CD4-positive, alpha-beta T cell treated with Interleukin-17A for 1 hour (primary cell): ENCODE data around the gene OR51V1.
"Not testable (repeated sequence)": the region's sequence is repeated elsewhere in the genome, so short reads cannot be mapped to it uniquely, and the experiment has no call there.

Source experiments
- DNase-seq: peaks from one replicate; pipeline ENCODE4 v3.0.0-alpha.2; 2020

The OR51V1 gene

GRCh38 chr11:5229796-5230195 is 29.3 kb upstream of the OR51V1 start:
- no peak for DNase-seq

DNA sequence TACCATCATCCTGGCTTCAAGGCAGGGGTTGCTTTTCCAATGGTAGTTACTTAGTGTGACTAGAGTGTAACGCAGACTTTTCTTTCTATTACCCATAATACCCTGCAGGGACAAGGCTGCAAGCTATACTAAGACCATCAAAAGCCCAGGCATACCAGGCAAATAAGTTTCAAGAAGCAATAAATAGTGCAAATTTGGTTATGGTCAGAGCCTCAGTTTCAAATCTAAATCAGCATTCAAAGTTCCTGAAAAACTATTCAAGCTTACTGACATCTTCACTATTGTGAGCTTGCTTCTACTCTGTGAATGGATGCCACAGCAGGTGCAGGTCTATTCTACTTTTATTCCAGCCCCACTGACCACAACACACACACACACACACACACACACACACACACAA is 28.9 kb upstream of the OR51V1 start:
- DNase-seq = no peak

- DNase-seq = no peak
These were observed 27.6 kb upstream of the OR51V1 start for GRCh38 chr11:5228124-5228523.

DNA sequence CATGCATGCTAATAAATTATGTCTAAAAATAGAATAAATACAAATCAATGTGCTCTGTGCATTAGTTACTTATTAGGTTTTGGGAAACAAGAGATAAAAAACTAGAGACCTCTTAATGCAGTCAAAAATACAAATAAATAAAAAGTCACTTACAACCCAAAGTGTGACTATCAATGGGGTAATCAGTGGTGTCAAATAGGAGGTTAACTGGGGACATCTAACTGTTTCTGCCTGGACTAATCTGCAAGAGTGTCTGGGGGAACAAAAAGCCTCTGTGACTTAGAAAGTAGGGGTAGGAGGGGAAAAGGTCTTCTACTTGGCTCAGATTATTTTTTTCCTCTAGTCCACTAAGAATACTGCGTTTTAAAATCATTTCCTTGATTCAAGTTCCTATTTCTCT is 27.2 kb upstream of the OR51V1 start:
- DNase-seq = no peak

GRCh38 chr11:5226732-5227310 is 26.3 kb upstream of the OR51V1 start, which contains the start of gene HBB:
HBB (minus strand) TSS chr11:5227071; CDS start chr11:5227021, 50 bp downstream.
- no peak for DNase-seq

GRCh38 chr11:5225480-5225871 is 25.0 kb upstream of the OR51V1 start:
- no peak for DNase-seq

DNA sequence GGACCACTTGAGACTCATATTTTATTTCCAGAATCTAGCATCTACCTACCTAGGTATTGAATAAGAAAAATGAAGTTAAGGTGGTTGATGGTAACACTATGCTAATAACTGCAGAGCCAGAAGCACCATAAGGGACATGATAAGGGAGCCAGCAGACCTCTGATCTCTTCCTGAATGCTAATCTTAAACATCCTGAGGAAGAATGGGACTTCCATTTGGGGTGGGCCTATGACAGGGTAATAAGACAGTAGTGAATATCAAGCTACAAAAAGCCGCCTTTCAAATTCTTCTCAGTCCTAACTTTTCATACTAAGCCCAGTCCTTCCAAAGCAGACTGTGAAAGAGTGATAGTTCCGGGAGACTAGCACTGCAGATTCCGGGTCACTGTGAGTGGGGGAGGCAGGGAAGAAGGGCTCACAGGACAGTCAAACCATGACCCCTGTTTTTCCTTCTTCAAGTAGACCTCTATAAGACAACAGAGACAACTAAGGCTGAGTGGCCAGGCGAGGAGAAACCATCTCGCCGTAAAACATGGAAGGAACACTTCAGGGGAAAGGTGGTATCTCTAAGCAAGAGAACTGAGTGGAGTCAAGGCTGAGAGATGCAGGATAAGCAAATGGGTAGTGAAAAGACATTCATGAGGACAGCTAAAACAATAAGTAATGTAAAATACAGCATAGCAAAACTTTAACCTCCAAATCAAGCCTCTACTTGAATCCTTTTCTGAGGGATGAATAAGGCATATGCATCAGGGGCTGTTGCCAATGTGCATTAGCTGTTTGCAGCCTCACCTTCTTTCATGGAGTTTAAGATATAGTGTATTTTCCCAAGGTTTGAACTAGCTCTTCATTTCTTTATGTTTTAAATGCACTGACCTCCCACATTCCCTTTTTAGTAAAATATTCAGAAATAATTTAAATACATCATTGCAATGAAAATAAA is 24.3 kb upstream of the OR51V1 start:
- no peak for DNase-seq

DNA sequence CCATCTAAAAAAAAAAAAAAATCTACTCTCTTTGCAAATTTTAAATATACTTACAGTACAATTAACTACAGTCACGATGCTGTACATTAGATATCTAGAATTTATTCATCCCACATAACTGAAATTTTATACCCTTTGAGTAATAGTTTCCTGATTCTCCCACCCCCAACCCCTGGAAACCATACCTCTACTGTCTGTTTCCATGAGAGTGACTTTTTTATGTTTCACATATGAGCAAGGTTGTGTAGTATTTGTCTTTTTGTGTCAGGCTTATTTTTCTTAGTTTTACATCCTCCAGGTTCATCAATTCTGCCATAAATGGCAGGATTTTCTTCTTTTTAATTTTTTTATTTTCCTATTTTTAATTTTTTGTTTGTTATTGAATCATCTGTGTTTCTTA is 23.2 kb upstream of the OR51V1 start:
- no peak for DNase-seq

DNA sequence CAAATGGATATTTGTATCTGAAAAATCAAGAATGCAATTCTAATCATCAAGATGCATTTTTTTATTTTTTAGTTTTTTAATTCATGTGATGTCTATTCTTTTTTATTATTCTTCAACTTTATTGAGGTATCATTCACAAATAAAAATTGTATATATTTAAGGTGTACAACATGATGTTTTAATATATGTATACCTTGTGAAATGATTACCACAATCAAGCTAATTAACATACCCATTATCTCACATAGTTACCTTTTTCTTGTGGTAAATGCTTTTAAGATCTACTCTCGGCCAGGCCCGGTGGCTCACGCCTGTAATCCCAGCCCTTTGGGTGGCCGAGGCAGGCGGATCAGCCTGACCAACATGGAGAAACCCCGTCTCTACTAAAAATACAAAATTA is 22.7 kb upstream of the OR51V1 start:
- no peak for DNase-seq

GRCh38 chr11:5210376-5210885 is 9.9 kb upstream of the OR51V1 start:
- DNase-seq = no peak

- no peak for DNase-seq
These were observed 4.3 kb upstream of the OR51V1 start for GRCh38 chr11:5204787-5205186.

DNA sequence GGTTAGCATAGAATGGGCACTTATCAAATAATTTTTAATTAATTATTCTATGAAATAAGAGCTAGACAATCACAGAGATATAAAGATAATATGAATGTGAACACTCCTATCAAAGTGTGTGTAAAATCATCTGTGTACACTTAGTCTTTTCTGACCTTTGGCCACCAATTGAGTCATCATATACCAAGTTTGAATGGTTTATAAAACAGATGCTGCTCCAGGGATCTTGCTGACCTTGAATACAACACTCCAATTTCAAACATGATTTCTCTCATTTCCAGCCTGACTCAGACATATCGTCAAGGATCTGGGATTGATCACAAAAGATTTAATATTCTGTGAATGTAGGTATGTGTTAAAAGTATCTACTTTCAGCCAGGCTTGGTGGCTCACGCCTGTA is 2.9 kb upstream of the OR51V1 start:
- DNase-seq = no peak

DNA sequence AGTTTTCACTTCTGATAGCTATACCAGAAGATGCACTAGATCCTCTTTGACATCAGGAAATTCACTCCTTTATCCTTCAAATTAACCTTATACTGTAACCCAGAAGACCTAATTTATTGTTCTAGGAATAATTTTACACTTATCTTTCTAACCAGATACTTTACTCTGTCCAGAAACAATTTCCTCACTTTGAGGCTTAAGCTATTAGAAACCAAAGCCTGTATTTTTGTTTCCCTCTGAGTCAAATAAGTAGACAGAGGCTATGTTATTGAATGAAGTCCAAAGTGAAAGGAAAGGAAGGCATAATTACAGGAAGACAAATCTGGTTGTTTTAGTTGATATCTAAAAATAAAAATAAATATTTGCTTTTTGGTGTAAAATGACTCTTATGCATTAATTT is 2.2 kb downstream of the OR51V1 start:
- DNase-seq = no peak

DNA sequence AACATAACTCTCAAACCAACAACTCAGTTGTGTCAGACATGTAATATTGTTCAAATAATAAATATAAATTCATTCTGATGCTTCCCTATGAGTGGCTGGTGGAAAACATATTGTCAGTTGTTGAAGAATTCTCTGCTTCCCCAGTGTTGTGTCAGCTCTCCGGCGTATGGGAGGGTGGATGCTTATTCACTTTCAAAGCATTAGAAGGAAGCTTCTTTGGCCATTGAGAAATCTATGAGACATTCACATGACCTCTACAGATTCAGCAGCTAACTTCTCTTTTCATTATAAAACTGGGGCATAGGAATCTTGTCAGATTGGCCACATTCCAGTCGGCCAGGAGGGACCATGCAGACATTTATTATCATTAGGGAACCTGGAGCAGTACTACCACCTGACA is 2.9 kb downstream of the OR51V1 start:
- DNase-seq = no peak

- DNase-seq = no peak
These were observed 3.8 kb downstream of the OR51V1 start for GRCh38 chr11:5196731-5197130.

GRCh38 chr11:5196067-5196466 is 4.4 kb downstream of the OR51V1 start:
- DNase-seq = no peak

DNA sequence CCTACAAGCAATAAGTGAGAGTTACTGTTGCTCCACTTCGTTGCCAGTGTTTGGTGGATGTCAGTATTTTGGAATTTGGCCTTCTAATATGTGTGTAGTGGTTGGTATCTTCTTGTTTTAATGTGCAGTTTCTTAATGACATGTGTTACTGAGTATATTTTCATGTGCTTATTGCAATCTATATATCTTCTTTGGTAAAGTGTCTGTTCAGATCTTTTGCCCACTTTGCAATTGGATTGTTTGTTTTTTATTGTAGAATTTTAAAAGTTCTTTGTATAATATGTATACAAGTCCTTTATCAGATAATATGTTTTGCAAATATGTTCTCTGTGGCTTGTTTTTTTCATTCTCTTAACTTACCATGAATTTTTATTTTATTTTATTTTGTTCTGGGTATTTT is 7.7 kb downstream of the OR51V1 start:
- no peak for DNase-seq

DNA sequence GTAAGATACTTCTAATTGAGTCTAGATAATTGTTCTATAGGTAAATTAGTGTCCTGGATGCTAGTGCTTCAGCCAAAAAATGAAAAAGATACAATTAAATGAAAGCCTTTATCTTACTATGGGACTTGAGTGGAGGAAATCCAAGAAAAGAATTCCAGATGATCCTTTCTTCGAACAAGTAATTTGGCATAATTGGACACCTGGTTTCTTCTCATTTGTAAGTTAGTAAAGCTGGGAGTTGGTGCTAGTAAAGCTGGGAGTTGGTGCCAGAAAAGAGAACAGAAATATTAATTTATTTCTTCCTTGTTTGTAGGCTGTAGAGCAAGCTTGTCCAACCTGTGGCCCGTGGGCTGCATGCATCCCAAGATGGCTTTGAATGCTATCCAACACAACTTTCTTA is 12.3 kb downstream of the OR51V1 start:
- DNase-seq = no peak

- no peak for DNase-seq
These were observed 22.2 kb downstream of the OR51V1 start for GRCh38 chr11:5178046-5178837.

DNA sequence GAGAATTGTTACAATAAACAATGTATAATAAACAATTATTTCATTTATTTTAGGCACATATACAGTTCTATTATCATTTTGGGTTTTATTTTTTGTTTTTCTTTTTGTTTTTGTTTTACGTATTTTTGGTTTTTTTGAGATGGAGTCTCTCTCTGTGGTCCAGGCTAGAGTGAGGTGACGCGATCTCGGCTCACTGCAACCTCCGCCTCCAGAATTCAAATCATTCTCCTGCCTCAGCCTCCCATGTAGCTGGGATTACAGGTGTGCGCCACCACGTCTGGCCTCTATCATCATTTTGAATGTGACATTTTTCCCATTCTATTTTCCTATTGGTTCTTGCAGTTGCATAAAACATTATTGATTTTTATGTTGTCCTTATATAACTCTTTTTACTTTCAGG is 25.5 kb downstream of the OR51V1 start:
- no peak for DNase-seq

GRCh38 chr11:5171856-5172255 is 28.6 kb downstream of the OR51V1 start:
- no peak for DNase-seq

GRCh38 chr11:5165898-5166297 is 34.6 kb downstream of the OR51V1 start:
- not testable (repeated sequence) for DNase-seq

DNA sequence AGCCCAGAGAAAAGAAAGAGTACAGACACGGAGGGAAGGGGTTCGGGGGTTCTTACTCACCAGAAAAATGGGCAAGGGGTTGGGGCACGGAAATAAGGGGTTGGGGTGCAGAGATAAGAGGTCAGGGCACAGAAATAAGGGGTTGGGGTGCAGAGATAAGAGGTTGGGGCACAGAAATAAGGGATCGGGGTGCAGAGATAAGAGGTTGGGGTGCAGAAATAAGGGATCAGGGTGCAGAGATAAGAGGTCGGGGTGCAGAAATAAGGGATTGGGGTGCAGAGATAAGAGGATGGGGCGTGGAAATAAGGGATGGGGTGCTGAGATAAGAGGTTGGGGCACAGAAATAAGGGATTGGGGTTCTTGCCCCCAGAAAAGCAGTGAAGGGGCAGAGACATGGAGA is 35.7 kb downstream of the OR51V1 start:
- DNase-seq = not testable (repeated sequence)
